ENCODE results near the gene FBXL14. TPM values are rescaled to one million over a fixed set of nuclear protein-coding genes. Genes with fewer than 3 reads are reported as not detected.

The FBXL14 gene
- total and polyA plus RNA-seq, 9 of the 15 experiments (the other 6 are each of a cell fraction or from before 2014, with no cell fraction given) = 0.13 to 9.8 (median 3.3) TPM

- TF ChIP-seq ARID4B (CRISPR knock-in tag; IDR thresholded peaks at IDR 0.05) = peak; percentile 57; the same call in 1 of the 2 replicates
- no peak for TF ChIP-seq ZFPM2 (CRISPR knock-in tag; IDR thresholded peaks at IDR 0.05)
- no peak for TF ChIP-seq NUFIP1 (IDR thresholded peaks at IDR 0.05; ENCODE audit: partially characterized antibody)
- no peak for TF ChIP-seq EHMT2 (IDR thresholded peaks at IDR 0.05)
- 0 out of 2 replicates have a peak, but pooled peaks have one; percentile 23 for TF ChIP-seq MYNN (IDR thresholded peaks at IDR 0.05)
- no peak for TF ChIP-seq MYNN (CRISPR knock-in tag; IDR thresholded peaks at IDR 0.05)
- TF ChIP-seq GTF2A2 (tag; IDR thresholded peaks at IDR 0.05) = no peak
- no peak for TF ChIP-seq ZNF140 (CRISPR knock-in tag; IDR thresholded peaks at IDR 0.05)
- no peak for TF ChIP-seq E2F4 (CRISPR knock-in tag; IDR thresholded peaks at IDR 0.05; ENCODE audit: low read depth)
- peak; percentile 37 for TF ChIP-seq CCNT2 (IDR thresholded peaks at IDR 0.05; ENCODE audit: borderline replicate concordance, extremely low read depth, insufficient read length, low read depth, low read length)
- no peak for TF ChIP-seq MCM5 (IDR thresholded peaks at IDR 0.05; ENCODE audit: low read depth)
- TF ChIP-seq NRF1 (conservative IDR thresholded peaks at IDR 0.05 in 1 of 2, IDR thresholded peaks at IDR 0.05 in 1 of 2) = peak; percentile 52 to 70; a peak in 3 of 4 replicates
- TF ChIP-seq SREBF2 (CRISPR knock-in tag; IDR thresholded peaks at IDR 0.05) = no peak
- no peak for TF ChIP-seq JUNB (CRISPR knock-in tag; conservative IDR thresholded peaks at IDR 0.05)
- TF ChIP-seq TBL1XR1 (IDR thresholded peaks at IDR 0.05; ENCODE audit: low read length in 2 of 2) = no peak
- TF ChIP-seq TARDBP (IDR thresholded peaks at IDR 0.05) = no peak
- TF ChIP-seq ELF2 (CRISPR knock-in tag; IDR thresholded peaks at IDR 0.05) = no peak
- no peak for TF ChIP-seq POLR2A (conservative IDR thresholded peaks at IDR 0.05)
- TF ChIP-seq ETS1 (conservative IDR thresholded peaks at IDR 0.05; ENCODE audit: control insufficient read depth, low read depth, low read length) = 0 out of 2 replicates have a peak, but pooled peaks have one; percentile 30
- TF ChIP-seq CTBP1 (IDR thresholded peaks at IDR 0.05; ENCODE audit: borderline replicate concordance) = peak; percentile 35; the same call in 1 of the 2 replicates
- no peak for TF ChIP-seq GATAD2B (IDR thresholded peaks at IDR 0.05; ENCODE audit: borderline replicate concordance)
These were observed 991 bp downstream of the FBXL14 start (continued) for GRCh38 chr12:1593174-1594005.
